Left ventricle myocardium inferior (tissue), 1 donor: Measurements from ENCODE around the gene SLC2A5. TPM values are rescaled to one million over a fixed set of nuclear protein-coding genes. Genes with fewer than 3 reads are reported as not detected.
A peak's percentile ranks its signal among the peaks of the same experiment; 100 is the strongest.

Experiments
- DNase-seq: peaks from one replicate; pipeline ENCODE4 v3.0.0-alpha.2; 2020
- H3K27ac ChIP-seq: fragments of 200-600 bp; replicated peaks from 2 replicates; pipeline ENCODE4 v1.8.0; 2021
- H3K27me3 ChIP-seq: fragments of 200-600 bp; 2 replicates; pipeline ENCODE4 v1.8.0; 2021; ENCODE audit warnings: low read depth
- H3K36me3 ChIP-seq: fragments of 200-600 bp; 2 replicates; pipeline ENCODE4 v1.8.0; 2021
- H3K4me1 ChIP-seq: fragments of 200-600 bp; 2 replicates; pipeline ENCODE4 v1.8.0; 2021
- H3K4me3 ChIP-seq: fragments of 200-600 bp; 2 replicates; pipeline ENCODE4 v1.8.0; 2021; ENCODE audit warnings: mild to moderate bottlenecking, moderate library complexity
- H3K9me3 ChIP-seq: fragments of 200-600 bp; replicated peaks from 2 replicates; pipeline ENCODE4 v1.8.0; 2021
- intact Hi-C: fragments of 100-400 bp; cut with micrococcal nuclease; formaldehyde crosslinking; loops from one replicate; pipeline ENCODE4 v1.11.0; 2022
- long read RNA-seq: library from polyadenylated mRNA; unstranded; transcript quantifications from one replicate; pipeline ENCODE4 v2.0.0, GENCODE V29; 2021
- total RNA-seq: library from RNA; stranded (reverse); fragmentation: NEBNext Ultra II Directional; extraction: Animal tissue kit (Norgen Biotek cat#: 25700); gene quantifications from one replicate; pipeline ENCODE4 v1.2.1, GENCODE V29; 2021
- TF ChIP-seq, protein P1 (sequence below): fragments of 200-600 bp; IDR thresholded peaks from 2 replicates; pipeline ENCODE4 v1.8.0; 2021; ENCODE audit warnings: antibody characterized with exemption, mild to moderate bottlenecking, borderline replicate concordance
- donor health status: DM: no; HTN: yes; CAD: no; lungs with severe emphysema.

Gene SLC2A5, protein sequence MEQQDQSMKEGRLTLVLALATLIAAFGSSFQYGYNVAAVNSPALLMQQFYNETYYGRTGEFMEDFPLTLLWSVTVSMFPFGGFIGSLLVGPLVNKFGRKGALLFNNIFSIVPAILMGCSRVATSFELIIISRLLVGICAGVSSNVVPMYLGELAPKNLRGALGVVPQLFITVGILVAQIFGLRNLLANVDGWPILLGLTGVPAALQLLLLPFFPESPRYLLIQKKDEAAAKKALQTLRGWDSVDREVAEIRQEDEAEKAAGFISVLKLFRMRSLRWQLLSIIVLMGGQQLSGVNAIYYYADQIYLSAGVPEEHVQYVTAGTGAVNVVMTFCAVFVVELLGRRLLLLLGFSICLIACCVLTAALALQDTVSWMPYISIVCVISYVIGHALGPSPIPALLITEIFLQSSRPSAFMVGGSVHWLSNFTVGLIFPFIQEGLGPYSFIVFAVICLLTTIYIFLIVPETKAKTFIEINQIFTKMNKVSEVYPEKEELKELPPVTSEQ
- total RNA-seq: 4.2 TPM
- long read RNA-seq, full-length matches to known transcripts: 7 of 11 reads
- long read RNA-seq, partial matches to known transcripts: 1 of 11 reads
- long read RNA-seq, other reads (novel, unspliced or antisense): 3 of 11 reads

DNA sequence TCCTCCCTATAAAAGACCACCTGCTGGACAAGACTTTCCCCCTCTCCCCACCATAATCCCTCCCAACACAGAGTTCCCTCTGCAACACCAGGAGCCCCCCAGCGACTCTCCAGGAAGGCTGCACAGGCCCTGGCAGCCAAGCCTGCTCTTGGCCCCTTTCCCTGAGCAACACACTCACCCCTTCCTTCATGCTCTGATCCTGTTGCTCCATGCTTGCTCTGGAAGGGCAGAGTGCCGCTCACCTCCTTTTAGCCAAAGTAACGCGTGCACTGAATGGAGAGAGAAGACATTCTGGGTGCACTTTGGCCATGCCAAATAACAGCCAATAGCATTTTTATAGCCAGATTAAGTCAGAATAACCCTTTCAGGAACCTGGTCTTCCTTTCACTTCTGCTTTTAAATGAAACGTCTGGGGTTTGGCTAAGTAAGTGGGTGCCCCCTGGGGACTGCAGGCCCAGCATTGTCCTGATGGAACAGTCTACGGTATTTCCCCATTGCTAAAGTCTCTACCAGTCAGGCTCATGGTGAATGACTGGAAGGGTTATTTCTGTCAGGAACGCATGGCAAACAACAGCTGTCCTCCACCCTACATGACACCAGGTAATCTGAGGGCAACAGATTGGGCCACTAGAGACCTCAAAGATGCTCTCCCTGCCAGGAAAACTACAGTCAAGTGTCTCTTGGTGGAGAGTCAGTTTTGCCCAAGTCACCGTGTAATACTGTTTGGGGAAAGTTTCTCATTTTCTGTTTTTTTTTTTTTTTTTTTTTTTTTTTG, at the start of gene SLC2A5:
TSS of gene SLC2A5 (minus strand) at position 310 of the 775 bp plus-strand sequence. CDS start at position 211, 99 bp downstream.
- H3K9me3 ChIP-seq: no peaks in the 10 kb centered on the region
- intact Hi-C loops: no loop called here
- H3K36me3 ChIP-seq: no peaks in the 10 kb centered on the region
- no peaks in the 10 kb centered on the region for H3K27me3 ChIP-seq
- H3K4me1 ChIP-seq: peaks cover 49% of the 10 kb centered on the region
- peak within 1 kb of the TSS; percentile 41 for H3K4me3 ChIP-seq
- TF ChIP-seq, protein P1, sequence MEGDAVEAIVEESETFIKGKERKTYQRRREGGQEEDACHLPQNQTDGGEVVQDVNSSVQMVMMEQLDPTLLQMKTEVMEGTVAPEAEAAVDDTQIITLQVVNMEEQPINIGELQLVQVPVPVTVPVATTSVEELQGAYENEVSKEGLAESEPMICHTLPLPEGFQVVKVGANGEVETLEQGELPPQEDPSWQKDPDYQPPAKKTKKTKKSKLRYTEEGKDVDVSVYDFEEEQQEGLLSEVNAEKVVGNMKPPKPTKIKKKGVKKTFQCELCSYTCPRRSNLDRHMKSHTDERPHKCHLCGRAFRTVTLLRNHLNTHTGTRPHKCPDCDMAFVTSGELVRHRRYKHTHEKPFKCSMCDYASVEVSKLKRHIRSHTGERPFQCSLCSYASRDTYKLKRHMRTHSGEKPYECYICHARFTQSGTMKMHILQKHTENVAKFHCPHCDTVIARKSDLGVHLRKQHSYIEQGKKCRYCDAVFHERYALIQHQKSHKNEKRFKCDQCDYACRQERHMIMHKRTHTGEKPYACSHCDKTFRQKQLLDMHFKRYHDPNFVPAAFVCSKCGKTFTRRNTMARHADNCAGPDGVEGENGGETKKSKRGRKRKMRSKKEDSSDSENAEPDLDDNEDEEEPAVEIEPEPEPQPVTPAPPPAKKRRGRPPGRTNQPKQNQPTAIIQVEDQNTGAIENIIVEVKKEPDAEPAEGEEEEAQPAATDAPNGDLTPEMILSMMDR: no peak
- H3K27ac ChIP-seq: peak within 1 kb of the TSS; percentile 68
- no peak for DNase-seq

DNA sequence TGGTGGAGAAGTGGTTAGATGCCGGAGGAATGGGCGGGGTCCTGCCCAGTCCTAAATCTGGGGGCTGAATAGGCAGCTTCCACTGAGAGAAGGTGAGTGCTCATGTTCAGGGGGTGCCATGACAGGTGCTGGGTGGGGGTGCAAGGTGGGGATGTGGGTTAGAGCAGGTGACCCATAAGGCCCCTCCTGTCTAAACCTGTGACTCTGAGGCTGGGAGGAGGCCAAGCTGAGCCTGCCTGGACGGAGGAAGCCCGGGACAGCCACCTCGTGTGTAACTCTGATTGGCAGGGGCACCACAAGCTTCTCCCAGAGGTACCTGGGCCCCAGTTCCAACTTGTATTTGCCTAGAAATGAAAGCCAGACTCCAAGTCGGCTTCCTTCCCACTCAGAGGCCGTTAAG, 48.8 kb upstream of the SLC2A5 start:
- peak; percentile 37 for DNase-seq
- Histone ChIP-seq H3K36me3 (no peaks in the 10 kb centered on the region), H3K27ac (peak overlapping the region; percentile 38), H3K9me3 (no peaks in the 10 kb centered on the region), H3K4me3 (no peak overlapping the region), H3K27me3 (no peaks in the 10 kb centered on the region), H3K4me1 (peaks cover 49% of the 10 kb centered on the region)
- intact Hi-C loops: loop anchor here (10.0 kb wide), 1 partner anchor 77 kb away; no protein-coding TSS in a partner anchor
- TF ChIP-seq, protein P1: no peak

DNA sequence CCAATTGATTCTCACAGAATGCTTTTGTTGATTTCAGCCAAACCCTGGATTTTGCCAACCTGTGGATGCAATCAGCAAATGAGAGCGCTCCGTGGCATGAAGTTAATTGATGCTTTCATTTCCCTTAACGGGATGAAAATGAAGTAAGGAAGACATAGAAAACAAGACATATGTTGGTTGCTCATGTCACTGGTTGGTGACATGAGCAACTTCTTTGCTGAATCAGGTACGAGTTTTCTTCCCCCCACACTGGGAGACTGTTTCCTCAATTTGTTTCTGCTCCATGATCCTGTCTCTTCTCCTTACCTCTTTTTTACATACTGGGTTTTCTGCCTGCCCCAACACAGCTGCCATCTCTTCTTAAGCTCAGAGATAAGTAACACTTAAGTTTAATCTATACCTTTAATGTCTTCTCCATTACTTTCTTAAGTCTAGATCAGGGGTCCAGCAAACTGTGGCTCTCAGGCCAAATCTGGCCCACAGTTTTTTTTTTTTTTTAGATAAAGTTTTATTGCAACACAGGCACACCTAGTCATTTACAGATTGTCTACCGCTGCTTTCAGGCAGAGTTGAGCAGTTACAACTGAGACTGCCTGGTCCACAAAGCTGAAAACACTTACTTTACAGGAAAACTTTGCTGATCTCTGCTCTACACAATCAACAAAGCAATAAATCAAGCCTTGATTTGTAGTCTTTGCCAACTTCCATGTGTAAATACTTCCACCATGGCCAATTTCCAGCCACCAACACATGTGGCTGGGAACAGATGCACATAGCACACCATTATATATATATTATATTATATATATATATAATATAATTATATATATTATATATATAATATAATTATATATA, 46.1 kb upstream of the SLC2A5 start:
- H3K4me3 ChIP-seq: no peak overlapping the region
- H3K27me3 ChIP-seq: no peaks in the 10 kb centered on the region
- H3K4me1 ChIP-seq: peaks cover 30% of the 10 kb centered on the region
- intact Hi-C loops: loop anchor here (10.0 kb wide), 1 partner anchor 79 kb away; no protein-coding TSS in a partner anchor
- H3K9me3 ChIP-seq: no peaks in the 10 kb centered on the region
- no peak for DNase-seq
- TF ChIP-seq, protein P1: no peak
- H3K36me3 ChIP-seq: peaks cover 4% of the 10 kb centered on the region
- H3K27ac ChIP-seq: no peak overlapping the region

DNA sequence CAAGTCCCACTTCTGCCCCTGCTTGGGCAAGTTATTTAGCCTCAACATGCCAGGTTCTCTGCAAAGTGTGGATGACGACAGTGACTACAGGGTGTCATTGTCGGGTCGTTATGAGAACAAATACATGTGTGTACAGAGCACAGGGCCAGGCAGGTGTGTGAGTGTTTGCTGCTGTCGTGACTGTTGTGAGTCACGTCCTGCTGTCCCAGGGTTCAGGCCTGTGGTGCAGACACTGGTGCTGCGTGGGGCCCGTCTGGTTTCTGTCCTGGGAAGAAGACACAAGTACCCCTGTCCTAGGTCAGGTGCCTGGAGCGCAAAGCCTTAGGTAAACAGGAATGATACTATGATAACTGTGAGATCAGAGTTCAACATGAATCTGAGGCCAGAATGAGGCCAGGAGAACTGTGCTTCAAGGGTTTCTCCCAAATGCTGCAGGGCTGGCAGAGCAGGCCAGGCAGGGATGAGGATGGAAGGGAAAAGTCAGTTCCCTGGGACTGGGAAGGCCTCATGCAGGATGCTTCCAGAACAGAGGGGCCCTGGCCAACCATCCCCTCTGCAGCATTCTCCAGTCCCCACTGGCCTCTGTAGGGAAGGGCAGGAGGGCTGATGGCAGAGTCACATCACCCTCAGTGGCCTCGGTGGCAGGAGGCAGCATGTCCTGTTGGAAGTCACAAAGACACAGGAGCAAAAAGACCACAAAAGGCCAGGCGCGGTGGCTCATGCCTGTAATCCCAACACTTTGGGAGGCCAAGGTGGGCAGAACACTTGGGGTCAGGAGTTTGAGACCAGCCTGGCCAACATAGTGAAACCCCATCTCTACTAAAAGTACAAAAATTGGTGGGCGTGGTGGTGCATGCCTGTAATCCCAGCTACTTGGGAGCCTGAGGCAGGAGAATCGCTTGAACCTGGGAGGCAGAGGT, 43.8 kb upstream of the SLC2A5 start:
- H3K27me3 ChIP-seq: no peaks in the 10 kb centered on the region
- no peak overlapping the region for H3K27ac ChIP-seq
- peaks cover 18% of the 10 kb centered on the region for H3K4me1 ChIP-seq
- intact Hi-C loops: loop anchor here (10.0 kb wide), 1 partner anchor 82 kb away; no protein-coding TSS in a partner anchor
- H3K36me3 ChIP-seq: peaks cover 15% of the 10 kb centered on the region
- no peak overlapping the region for H3K4me3 ChIP-seq
- TF ChIP-seq, protein P1: no peak
- no peaks in the 10 kb centered on the region for H3K9me3 ChIP-seq
- DNase-seq: no peak
